Neuronal stem cell (in vitro differentiated cells): ENCODE measurements around the gene RASAL2.

Experiments used
- DNase-seq: peaks from one replicate; pipeline ENCODE4 v3.0.0-alpha.2; 2013; ENCODE audit warnings: low spot score
- H2AFZ ChIP-seq: one replicate; pipeline ENCODE4 v1.6.1; 2013; ENCODE audit warnings: mild to moderate bottlenecking, low read length, inconsistent platforms
- H2AK5ac ChIP-seq: 2 replicates; pipeline ENCODE4 v1.6.1; 2013; ENCODE audit warnings: low read depth, mild to moderate bottlenecking, inconsistent platforms, low read length, moderate library complexity, mixed read lengths
- H2BK120ac ChIP-seq: 2 replicates; pipeline ENCODE4 v1.6.1; 2013; ENCODE audit warnings: low read depth, mild to moderate bottlenecking, inconsistent platforms, low read length, moderate library complexity, mixed read lengths
- H2BK12ac ChIP-seq: one replicate; pipeline ENCODE4 v1.6.1; 2013; ENCODE audit warnings: low read length, inconsistent platforms
- H2BK15ac ChIP-seq: 2 replicates; pipeline ENCODE4 v1.6.1; 2013; ENCODE audit warnings: mild to moderate bottlenecking, low read length, inconsistent platforms, mixed read lengths
- H2BK5ac ChIP-seq: one replicate; pipeline ENCODE4 v1.6.1; 2013; ENCODE audit warnings: inconsistent platforms, mild to moderate bottlenecking, low read length, moderate library complexity
- H3K14ac ChIP-seq: one replicate; pipeline ENCODE4 v1.6.1; 2013; ENCODE audit warnings: low read length, inconsistent platforms
- H3K18ac ChIP-seq: 2 replicates; pipeline ENCODE4 v1.6.1; 2013; ENCODE audit warnings: low read length, inconsistent platforms
- H3K23ac ChIP-seq: 2 replicates; pipeline ENCODE4 v1.6.1; 2013; ENCODE audit warnings: low read depth, mild to moderate bottlenecking, mixed read lengths, low read length, inconsistent platforms; ENCODE audit not compliant: poor library complexity
- H3K27ac ChIP-seq: replicated peaks from 3 replicates; pipeline ENCODE4 v1.5.1; 2013; ENCODE audit warnings: low read length, inconsistent platforms
- H3K27me3 ChIP-seq, 3 experiments: 2 replicates each; pipeline ENCODE4 v1.6.1; 2013; ENCODE audit warnings: low read length in 3 of 3, mild to moderate bottlenecking in 2 of 3, inconsistent platforms in 1 of 3, low read depth in 1 of 3, mixed read lengths in 1 of 3, moderate library complexity in 1 of 3; ENCODE audit not compliant: control insufficient read depth in 3 of 3, insufficient read depth in 3 of 3
- H3K36me3 ChIP-seq, 2 donors: replicated peaks in 1 of 2; 2 replicates each; pipeline ENCODE4 v1.6.1; 2013; ENCODE audit warnings: low read length in 2 of 2; ENCODE audit not compliant: control insufficient read depth in 2 of 2, insufficient read depth in 2 of 2
- H3K4ac ChIP-seq: 2 replicates; pipeline ENCODE4 v1.6.1; 2013; ENCODE audit warnings: inconsistent platforms, mild to moderate bottlenecking, low read length, moderate library complexity
- H3K4me1 ChIP-seq, 2 donors: 1 replicate in 1 of 2; 2 replicates in 1 of 2; pipeline ENCODE4 v1.6.1; 2013; ENCODE audit warnings: low read length in 2 of 2, low read depth in 1 of 2; ENCODE audit not compliant: control insufficient read depth in 2 of 2, insufficient read depth in 1 of 2
- H3K4me2 ChIP-seq: one replicate; pipeline ENCODE4 v1.6.1; 2013; ENCODE audit warnings: mild to moderate bottlenecking, low read length, inconsistent platforms; ENCODE audit not compliant: insufficient read depth, poor library complexity, severe bottlenecking
- H3K4me3 ChIP-seq, 2 donors: 2 replicates each; pipeline ENCODE4 v1.5.1; 2013; ENCODE audit warnings: low read length in 2 of 2, mild to moderate bottlenecking in 2 of 2, inconsistent platforms in 1 of 2, moderate library complexity in 1 of 2
- H3K79me1 ChIP-seq: one replicate; pipeline ENCODE4 v1.6.1; 2013; ENCODE audit warnings: low read depth, mild to moderate bottlenecking, inconsistent platforms, low read length, moderate library complexity
- H3K9ac ChIP-seq: one replicate; pipeline ENCODE4 v1.6.1; 2013; ENCODE audit warnings: mild to moderate bottlenecking, low read depth, low read length, inconsistent platforms; ENCODE audit not compliant: poor library complexity
- H3K9me3 ChIP-seq, 2 donors: replicated peaks in 1 of 2; 2 replicates each; pipeline versions ENCODE3 to v1.6.1; 2013; ENCODE audit warnings: low read length in 2 of 2, mild to moderate bottlenecking in 2 of 2, inconsistent platforms in 1 of 2, low read depth in 1 of 2, mixed read lengths in 1 of 2, moderate library complexity in 1 of 2; ENCODE audit not compliant: control insufficient read depth in 2 of 2, insufficient read depth in 1 of 2
- H4K8ac ChIP-seq: one replicate; pipeline ENCODE4 v1.6.1; 2013; ENCODE audit warnings: low read depth, mild to moderate bottlenecking, inconsistent platforms, low read length, moderate library complexity
- H4K91ac ChIP-seq: one replicate; pipeline ENCODE4 v1.6.1; 2013; ENCODE audit warnings: low read length, low read depth, mild to moderate bottlenecking, inconsistent platforms; ENCODE audit not compliant: poor library complexity
- WGBS, 2 donors: extraction: QIAGEN DNeasy Blood & Tissue Kit; methylation state at CpG; one replicate each; pipeline ENCODE4 v1.1.7; 2013; ENCODE audit warnings: missing lambda C conversion rate in 2 of 2, mixed read lengths in 1 of 2; ENCODE audit not compliant: insufficient read length in 2 of 2, insufficient replicate concordance in 1 of 2; ENCODE audit errors: extremely low coverage in 2 of 2; 5-methylcytosine and 5-hydroxymethylcytosine counted together

Gene RASAL2

GRCh38 chr1:178518894-178519293, 425.0 kb downstream of the RASAL2 start:
- Histone ChIP-seq H3K36me3 (no peaks in the 10 kb centered on the region), H3K14ac (no peak overlapping the region), H3K23ac (no peak overlapping the region), H3K4me1 (peaks cover 0 to 5% of the 10 kb centered on the region in 2 donors), H3K9me3 (no peaks in the 10 kb centered on the region), H2BK15ac (no peak overlapping the region), H3K4me2 (no peak overlapping the region), H3K9ac (no peak overlapping the region), H3K27me3 (peaks cover 0 to 16% (median 0%) of the 10 kb centered on the region in 3 experiments), H2AFZ (no peak overlapping the region), H4K91ac (no peak overlapping the region), H3K27ac (no peak overlapping the region), H2BK5ac (no peak overlapping the region), H3K4ac (no peak overlapping the region), H3K79me1 (no peaks in the 10 kb centered on the region), H2BK120ac (no peak overlapping the region), H2AK5ac (no peak overlapping the region), H3K4me3 (no peak overlapping the region), H3K18ac (no peak overlapping the region), H4K8ac (no peak overlapping the region), H2BK12ac (no peak overlapping the region)
- no peak for DNase-seq
- WGBS, 2 donors: no CpG with 5 or more reads among the region's 4 CpGs

- H2BK5ac ChIP-seq: no peak overlapping the region
- H4K91ac ChIP-seq: no peak overlapping the region
- H4K8ac ChIP-seq: no peak overlapping the region
- H3K27me3 ChIP-seq: peaks cover 0 to 16% (median 0%) of the 10 kb centered on the region in 3 experiments
- no peak overlapping the region for H3K18ac ChIP-seq
- H3K23ac ChIP-seq: peak overlapping the region; percentile 57
- no peak overlapping the region for H3K14ac ChIP-seq
- no peak for DNase-seq
- H3K27ac ChIP-seq: no peak overlapping the region
- H2BK15ac ChIP-seq: no peak overlapping the region
- H3K36me3 ChIP-seq: no peaks in the 10 kb centered on the region
- H3K9me3 ChIP-seq: peaks cover 0 to 3% of the 10 kb centered on the region in 2 donors
- H3K4me2 ChIP-seq: no peak overlapping the region
- H2AFZ ChIP-seq: no peak overlapping the region
- peak overlapping the region; percentile 58 for H2AK5ac ChIP-seq
- H3K9ac ChIP-seq: peak overlapping the region; percentile 13
- no peak overlapping the region for H3K4me3 ChIP-seq
- no peak overlapping the region for H2BK120ac ChIP-seq
- no peak overlapping the region for H3K4ac ChIP-seq
- no peak overlapping the region for H2BK12ac ChIP-seq
- H3K4me1 ChIP-seq: peaks cover 0 to 2% of the 10 kb centered on the region in 2 donors
- WGBS, 2 donors: no CpG with 5 or more reads among the region's 11 CpGs
- H3K79me1 ChIP-seq: no peaks in the 10 kb centered on the region
These were observed 426.9 kb downstream of the RASAL2 start for GRCh38 chr1:178520803-178521202.

GRCh38 chr1:178521241-178521640, 427.3 kb downstream of the RASAL2 start:
- H3K4me2 ChIP-seq: no peak overlapping the region
- H3K79me1 ChIP-seq: no peaks in the 10 kb centered on the region
- no peak for DNase-seq
- H2AFZ ChIP-seq: no peak overlapping the region
- no peak overlapping the region for H2AK5ac ChIP-seq
- no peak overlapping the region for H4K91ac ChIP-seq
- H2BK5ac ChIP-seq: no peak overlapping the region
- H3K9ac ChIP-seq: peak overlapping the region; percentile 3
- H3K4me3 ChIP-seq: peak overlapping the region in 1 of 2 donors; percentile 14
- H2BK15ac ChIP-seq: no peak overlapping the region
- H2BK12ac ChIP-seq: no peak overlapping the region
- no peak overlapping the region for H4K8ac ChIP-seq
- H3K18ac ChIP-seq: no peak overlapping the region
- H3K23ac ChIP-seq: peak overlapping the region; percentile 18
- WGBS, 2 donors: no CpG with 5 or more reads among the region's 4 CpGs
- no peak overlapping the region for H2BK120ac ChIP-seq
- H3K27ac ChIP-seq: no peak overlapping the region
- no peak overlapping the region for H3K14ac ChIP-seq
- no peaks in the 10 kb centered on the region for H3K36me3 ChIP-seq
- peaks cover 0 to 3% of the 10 kb centered on the region in 2 donors for H3K9me3 ChIP-seq
- H3K27me3 ChIP-seq: peaks cover 0 to 14% (median 0%) of the 10 kb centered on the region in 3 experiments
- peaks cover 0 to 2% of the 10 kb centered on the region in 2 donors for H3K4me1 ChIP-seq
- no peak overlapping the region for H3K4ac ChIP-seq

GRCh38 chr1:178527117-178527516, 433.2 kb downstream of the RASAL2 start:
- no CpG with 5 or more reads among the region's 4 CpGs for WGBS, 2 donors
- DNase-seq: no peak

More at GRCh38 chr1:178527117-178527516, 433.2 kb downstream of the RASAL2 start:
- Histone ChIP-seq H3K36me3 (no peaks in the 10 kb centered on the region), H4K8ac (no peak overlapping the region), H2AK5ac (no peak overlapping the region), H3K4me3 (no peak overlapping the region), H3K4ac (no peak overlapping the region), H3K27me3 (peaks cover 0 to 13% (median 0%) of the 10 kb centered on the region in 3 experiments), H3K4me2 (no peak overlapping the region), H2BK12ac (no peak overlapping the region), H4K91ac (no peak overlapping the region), H2AFZ (no peak overlapping the region), H3K14ac (no peak overlapping the region), H3K23ac (no peak overlapping the region), H3K9ac (no peak overlapping the region), H2BK15ac (no peak overlapping the region), H3K79me1 (no peaks in the 10 kb centered on the region), H3K9me3 (peaks cover 0 to 3% of the 10 kb centered on the region in 2 donors), H3K18ac (no peak overlapping the region), H2BK120ac (no peak overlapping the region), H3K4me1 (no peaks in the 10 kb centered on the region), H3K27ac (no peak overlapping the region), H2BK5ac (no peak overlapping the region)
